Stimulated activated CD4-positive, alpha-beta T cell treated with anti-CD3 and anti-CD28 coated beads, Interleukin-1b, Interleukin-23, amount 100 ng/mL, for 48 hours (primary cell): ENCODE measurements around the gene KIR2DL3.
"Not testable (repeated sequence)": the region's sequence is repeated elsewhere in the genome, so short reads cannot be mapped to it uniquely, and the experiment has no call there.

Experiments used
- DNase-seq: peaks from one replicate; pipeline ENCODE4 v3.0.0-alpha.2; 2020

Gene KIR2DL3

GRCh38 chr19:54738306-54738705 lies at the start of gene KIR2DL3:
KIR2DL3 (plus strand) TSS chr19:54738513; CDS start chr19:54738546, 33 bp downstream.
- not testable (repeated sequence) for DNase-seq

DNA sequence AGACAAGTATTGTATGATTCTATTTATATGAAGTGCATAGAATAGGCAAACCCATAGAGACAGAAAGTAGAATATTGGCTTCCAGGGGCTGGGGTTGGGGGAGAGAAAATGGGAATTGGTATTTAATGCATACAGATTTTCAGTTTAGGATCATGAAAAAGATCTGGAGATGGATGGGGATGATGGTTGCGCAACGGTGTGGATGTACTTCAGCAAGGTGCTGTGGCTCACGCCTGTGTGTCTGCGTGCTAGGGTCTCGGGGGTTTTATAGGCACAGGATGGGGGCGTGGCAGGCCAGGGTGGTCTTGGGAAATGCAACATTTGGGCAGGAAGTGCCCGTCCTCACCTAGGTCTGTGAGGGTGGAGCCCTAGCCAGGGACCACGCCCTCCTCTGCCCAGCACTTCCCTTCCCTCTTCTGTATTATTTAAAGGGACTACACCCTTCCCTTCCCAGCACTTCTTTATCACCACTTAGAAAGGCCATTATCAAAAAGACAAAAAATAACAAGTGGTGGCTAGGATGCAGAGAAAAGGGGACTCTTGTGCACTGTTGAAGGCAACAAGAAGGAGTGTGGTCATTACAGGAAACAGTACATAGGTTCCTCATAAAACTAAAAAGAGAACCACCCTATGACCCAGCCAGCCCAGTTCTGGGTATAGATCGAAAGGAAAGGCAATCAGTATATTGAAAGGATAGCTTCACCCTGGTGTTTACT lies 46.6 kb upstream of the KIR2DL3 start:
- DNase-seq, result no peak

DNA sequence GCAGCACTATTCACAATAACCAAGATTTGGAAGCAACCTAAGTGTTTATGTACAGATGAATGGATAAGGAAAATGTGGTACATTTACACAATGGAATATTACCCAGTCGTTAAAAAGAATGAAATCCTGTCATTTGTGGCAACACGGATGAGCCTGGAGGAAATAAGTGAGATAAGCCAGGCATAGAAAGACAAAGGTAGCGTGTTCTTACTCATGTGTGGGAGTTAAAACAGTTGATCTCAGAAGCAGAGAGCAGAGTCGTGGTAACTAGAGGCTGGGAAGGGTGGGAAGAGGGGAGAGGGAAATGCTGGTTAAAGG lies 46.1 kb upstream of the KIR2DL3 start:
- no peak for DNase-seq

DNA sequence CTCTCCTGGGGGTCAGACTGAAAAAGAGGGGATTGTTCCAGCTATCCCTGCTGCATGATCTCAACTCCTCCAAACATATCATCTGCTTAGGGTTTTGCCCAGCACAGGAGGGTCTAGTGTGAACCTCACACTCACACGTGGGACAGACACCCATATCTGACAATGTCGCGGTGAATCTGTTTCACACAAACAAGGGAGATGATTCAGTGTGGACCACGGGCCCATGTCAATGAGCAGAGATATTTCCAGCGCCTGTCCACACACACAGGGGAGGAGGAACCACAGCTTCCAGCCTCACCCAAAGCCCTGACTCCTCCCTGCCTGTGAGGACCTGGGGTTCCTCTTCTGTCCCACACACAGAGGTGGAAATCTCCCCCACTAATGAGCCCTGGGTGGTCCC lies 43.7 kb upstream of the KIR2DL3 start:
- no peak for DNase-seq

DNA sequence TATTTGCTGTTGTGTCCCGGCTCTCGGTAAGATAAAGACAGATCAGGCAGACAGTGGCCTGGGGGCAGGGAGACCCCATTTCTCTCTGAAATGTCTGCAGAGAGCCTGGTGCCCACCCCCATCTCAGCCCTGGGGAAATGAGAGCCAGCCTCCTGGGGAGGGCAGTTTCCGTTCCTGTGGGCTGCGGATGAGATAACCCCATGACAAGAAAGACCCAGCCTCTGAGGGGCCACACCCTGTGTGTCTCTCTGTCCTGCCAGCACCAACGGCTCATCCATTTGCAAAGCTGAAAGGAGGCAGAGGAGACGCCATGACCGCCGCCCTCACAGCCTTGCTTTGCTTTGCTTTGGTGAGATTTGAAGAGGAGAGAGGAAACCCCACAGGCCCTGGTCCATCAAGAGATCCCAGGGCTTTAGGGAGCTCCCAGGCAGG lies 42.2 kb upstream of the KIR2DL3 start:
- no peak for DNase-seq

- no peak for DNase-seq
These were observed 41.5 kb upstream of the KIR2DL3 start for GRCh38 chr19:54696766-54697165.

- not testable (repeated sequence) for DNase-seq
These were observed 40.6 kb upstream of the KIR2DL3 start for GRCh38 chr19:54697716-54698115.

GRCh38 chr19:54704928-54705327 lies 33.4 kb upstream of the KIR2DL3 start:
- DNase-seq, result no peak

DNA sequence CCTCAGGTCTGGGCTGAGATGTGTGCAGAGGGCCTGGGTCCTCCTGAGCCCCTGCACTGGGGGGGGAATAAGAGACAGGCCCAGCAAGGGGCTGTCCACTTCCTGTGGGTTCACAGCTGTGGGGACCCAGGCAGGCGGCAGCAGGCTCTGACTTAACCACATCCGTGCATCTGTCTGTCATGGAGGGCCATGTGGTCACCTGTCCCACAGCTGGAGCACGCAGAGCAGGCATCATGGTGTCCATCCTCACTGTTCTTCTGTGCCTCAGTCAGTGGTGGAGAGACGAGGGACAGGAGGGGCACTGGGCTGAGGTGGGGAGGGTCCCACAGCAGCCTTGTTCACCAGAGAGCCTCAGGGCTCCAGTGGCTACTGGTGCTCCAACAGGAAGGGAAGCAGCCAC lies 30.4 kb upstream of the KIR2DL3 start:
- DNase-seq, result no peak

GRCh38 chr19:54708781-54709180 lies 29.5 kb upstream of the KIR2DL3 start:
- DNase-seq, result no peak

GRCh38 chr19:54709212-54709948 lies 28.9 kb upstream of the KIR2DL3 start:
- no peak for DNase-seq

DNA sequence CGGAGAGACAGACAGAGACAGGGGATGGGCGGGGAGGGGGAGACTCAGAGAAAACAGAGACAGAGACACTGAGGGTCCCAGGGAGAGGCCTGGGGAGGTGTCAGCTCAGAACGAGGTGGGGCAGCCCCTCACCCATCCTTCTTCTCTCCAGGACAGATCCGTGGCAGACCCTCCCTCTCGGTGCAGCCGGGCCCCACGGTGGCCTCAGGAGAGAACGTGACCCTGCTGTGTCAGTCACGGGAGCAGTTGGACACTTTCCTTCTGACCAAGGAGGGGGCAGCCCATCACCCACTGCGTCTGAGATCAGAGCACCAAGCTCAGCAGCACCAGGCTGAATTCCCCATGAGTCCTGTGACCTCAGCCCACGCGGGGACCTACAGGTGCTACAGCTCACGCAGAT lies 28.4 kb upstream of the KIR2DL3 start:
- not testable (repeated sequence) for DNase-seq

GRCh38 chr19:54724142-54724541 lies 14.2 kb upstream of the KIR2DL3 start, which contains the start of gene KIR3DL3:
KIR3DL3 (plus strand) TSS chr19:54724442; CDS start chr19:54724497, 55 bp downstream.
- DNase-seq, result no peak

GRCh38 chr19:54724644-54725043 lies 13.7 kb upstream of the KIR2DL3 start:
- no peak for DNase-seq

GRCh38 chr19:54725321-54725720 lies 13.0 kb upstream of the KIR2DL3 start:
- DNase-seq, result no peak

GRCh38 chr19:54727562-54727961 lies 10.8 kb upstream of the KIR2DL3 start:
- DNase-seq, result no peak

GRCh38 chr19:54728167-54728566 lies 10.1 kb upstream of the KIR2DL3 start:
- DNase-seq, result no peak

DNA sequence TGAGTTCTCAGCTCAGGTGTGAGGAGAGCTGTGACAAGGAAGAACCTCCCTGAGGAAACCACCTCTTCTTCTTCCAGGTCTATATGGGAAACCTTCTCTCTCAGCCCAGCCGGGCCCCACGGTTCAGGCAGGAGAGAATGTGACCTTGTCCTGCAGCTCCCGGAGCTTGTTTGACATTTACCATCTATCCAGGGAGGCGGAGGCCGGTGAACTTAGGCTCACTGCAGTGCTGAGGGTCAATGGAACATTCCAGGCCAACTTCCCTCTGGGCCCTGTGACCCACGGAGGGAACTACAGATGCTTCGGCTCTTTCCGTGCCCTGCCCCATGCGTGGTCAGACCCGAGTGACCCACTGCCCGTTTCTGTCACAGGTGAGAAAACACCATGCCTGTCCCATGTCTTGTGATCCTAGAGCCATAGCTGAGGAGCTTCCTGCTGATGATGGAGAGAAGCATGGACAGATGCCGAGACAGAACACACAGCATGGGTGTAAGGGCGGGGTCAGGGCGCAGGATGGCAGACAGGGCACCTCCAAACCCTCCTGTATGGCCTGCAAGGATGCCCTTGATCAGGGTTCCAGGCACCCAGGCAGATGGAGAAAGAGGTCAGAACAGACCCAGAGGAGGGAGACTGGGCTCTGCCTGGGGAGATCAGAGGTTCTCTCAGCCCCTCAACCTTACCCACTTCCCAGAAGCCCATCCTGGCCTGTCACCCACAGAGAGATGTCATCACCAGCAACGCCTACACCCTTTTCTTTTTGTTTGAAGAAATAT lies 8.7 kb upstream of the KIR2DL3 start:
- no peak for DNase-seq

DNA sequence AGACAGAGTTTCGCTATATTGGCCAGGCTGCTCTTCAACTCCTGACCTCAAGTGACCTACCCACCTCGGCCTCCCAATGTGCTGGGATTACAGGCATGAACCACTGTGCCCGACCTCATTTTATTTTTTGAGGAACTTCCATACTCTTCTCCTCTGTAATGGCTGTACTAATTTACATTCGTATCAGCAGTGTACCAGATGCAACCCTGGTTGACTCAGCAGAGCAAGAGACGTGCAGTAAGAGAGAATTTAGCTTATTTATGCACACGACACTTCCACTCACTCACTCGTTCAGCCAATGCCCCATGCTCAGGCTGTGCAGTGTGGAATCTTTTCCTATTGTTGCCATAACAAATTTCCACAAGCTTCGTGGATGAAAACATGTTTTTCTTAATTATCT lies 7.1 kb upstream of the KIR2DL3 start:
- DNase-seq, result no peak

- DNase-seq, result no peak
These were observed 402 bp downstream of the KIR2DL3 start for GRCh38 chr19:54738715-54739114.

- no peak for DNase-seq
These were observed 1.5 kb downstream of the KIR2DL3 start for GRCh38 chr19:54739587-54740497.

GRCh38 chr19:54741950-54742349 lies 3.6 kb downstream of the KIR2DL3 start:
- not testable (repeated sequence) for DNase-seq

DNA sequence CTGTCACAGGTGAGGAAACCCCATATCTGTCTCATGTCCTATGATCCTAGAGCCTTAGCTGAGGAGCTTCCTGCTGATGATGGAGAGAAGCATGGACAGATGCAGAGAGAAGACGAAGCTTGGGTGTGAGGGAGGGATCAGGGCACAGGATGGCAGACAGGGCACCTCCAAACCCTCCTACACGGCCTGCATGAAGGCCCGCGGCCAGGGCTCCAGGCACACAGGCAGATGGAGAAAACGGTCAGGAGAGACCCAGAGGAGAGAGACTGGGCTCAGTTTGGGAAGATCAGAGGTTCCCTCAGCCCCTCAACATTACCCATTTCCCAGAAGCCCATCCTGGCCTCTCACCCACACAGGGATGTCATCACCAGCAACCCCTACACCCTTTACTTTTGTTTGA lies 5.8 kb downstream of the KIR2DL3 start:
- DNase-seq, result not testable (repeated sequence)
